Sciatic nerve (tissue), 2 donors: ENCODE results near the gene GINS3. TPM values are rescaled to one million over a fixed set of nuclear protein-coding genes. Genes with fewer than 3 reads are reported as not detected.

ENCODE experiments used
- ATAC-seq: fragments of 200-7000 bp; cut with Tn5 transposase; one replicate; pipeline ENCODE4 v1.9.1; 2020; ENCODE audit warnings: mild to moderate bottlenecking, moderate library complexity
- DNase-seq: peaks from one replicate; pipeline ENCODE4 v3.0.0-alpha.2; 2020; ENCODE audit warnings: low spot score
- intact Hi-C: fragments of 100-400 bp; cut with DNase I; formaldehyde crosslinking; loops from one replicate; pipeline ENCODE4 v1.14.2; 2022
- total RNA-seq: library from RNA; stranded (reverse); fragmentation: NEBNext Ultra II Directional; extraction: Animal tissue kit (Norgen Biotek cat#: 25700); gene quantifications from one replicate; pipeline ENCODE4 v1.2.1, GENCODE V29; 2021
- donor health status: DM: no; HTN: no; CAD: no.
- donor health status: DM: no; HTN: no; CAD: no.

Gene GINS3
- total RNA-seq: 3.1 TPM

GRCh38 chr16:58392215-58393137 is at the start of gene GINS3:
Gene GINS3 (plus strand): TSS chr16:58392471. CDS start chr16:58392602, 131 bp downstream.
- ATAC-seq: peak; percentile 97
- intact Hi-C loops: no loop called here
- peak; percentile 89 for DNase-seq

GRCh38 chr16:58343562-58343961 is 48.7 kb upstream of the GINS3 start:
- no peak for DNase-seq
- ATAC-seq: no peak
- intact Hi-C loops: no loop called here

GRCh38 chr16:58345574-58346354 is 46.5 kb upstream of the GINS3 start:
- ATAC-seq (no peak), DNase-seq (no peak)
- intact Hi-C loops: no loop called here

DNA sequence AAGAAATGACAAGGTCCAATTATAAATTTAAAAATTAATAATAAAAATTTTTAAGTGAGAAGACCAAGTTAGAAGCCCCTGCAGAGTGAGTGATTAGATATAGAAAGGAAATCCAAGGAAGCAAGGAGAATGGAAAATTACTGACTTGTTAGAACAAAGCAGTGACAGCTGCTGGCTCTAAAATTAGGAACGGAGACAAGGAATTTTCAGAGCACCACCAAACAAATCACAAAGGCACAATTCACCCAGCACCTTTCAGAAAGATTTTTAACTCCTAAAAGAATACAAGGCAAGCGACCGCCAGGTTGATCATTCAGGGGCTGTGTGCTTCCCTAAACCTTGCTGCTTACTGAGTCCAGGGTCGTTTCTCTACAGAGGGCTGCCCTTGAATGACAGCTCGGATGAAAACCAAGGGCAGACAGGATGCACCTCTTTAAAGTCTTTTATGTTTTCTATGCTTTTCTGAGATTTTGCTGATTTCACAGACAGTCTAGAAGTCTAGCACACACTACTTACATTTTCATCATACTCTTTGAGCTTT is 45.4 kb upstream of the GINS3 start:
- no peak for DNase-seq
- intact Hi-C loops: no loop called here
- no peak for ATAC-seq

DNA sequence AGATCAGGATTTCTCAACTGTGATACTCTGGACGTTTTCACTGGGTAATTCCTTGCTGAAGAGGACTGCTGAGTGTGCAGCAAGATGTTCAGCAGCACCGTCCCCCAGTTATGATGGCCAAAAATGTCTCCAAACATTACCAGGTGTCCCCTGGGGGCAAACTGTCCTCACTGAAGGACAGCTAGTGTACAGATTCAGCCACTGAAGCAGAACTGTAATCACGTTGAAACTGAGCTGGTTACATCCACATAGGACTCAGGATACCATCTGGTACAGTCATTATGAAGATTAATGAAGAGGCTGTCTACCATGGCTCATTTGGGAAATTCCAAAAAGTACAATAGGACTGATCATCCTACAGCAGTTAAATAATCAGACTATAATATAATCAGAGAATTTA is 43.3 kb upstream of the GINS3 start:
- ATAC-seq (no peak), DNase-seq (no peak)
- intact Hi-C loops: no loop called here

DNA sequence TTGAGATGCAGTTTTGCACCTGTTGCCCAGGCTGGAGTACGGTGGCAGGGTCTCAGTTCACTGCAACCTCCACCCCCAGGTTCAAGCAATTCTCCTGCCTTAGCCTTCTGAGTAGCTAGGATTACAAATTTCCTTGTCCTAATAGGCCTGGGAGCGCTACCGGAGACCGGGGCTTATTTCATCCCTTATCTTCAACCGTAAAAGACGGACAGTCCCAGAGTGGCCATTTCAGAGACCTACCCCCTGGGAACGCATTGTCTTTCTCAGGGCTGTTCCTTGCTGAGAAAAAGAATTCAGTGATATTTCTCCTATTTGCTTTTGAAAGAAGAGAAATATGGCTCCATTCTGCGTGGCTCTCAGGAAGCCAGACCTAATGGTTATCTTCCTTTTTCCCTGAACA is 39.6 kb upstream of the GINS3 start:
- DNase-seq (no peak), ATAC-seq (no peak)
- intact Hi-C loops: no loop called here

DNA sequence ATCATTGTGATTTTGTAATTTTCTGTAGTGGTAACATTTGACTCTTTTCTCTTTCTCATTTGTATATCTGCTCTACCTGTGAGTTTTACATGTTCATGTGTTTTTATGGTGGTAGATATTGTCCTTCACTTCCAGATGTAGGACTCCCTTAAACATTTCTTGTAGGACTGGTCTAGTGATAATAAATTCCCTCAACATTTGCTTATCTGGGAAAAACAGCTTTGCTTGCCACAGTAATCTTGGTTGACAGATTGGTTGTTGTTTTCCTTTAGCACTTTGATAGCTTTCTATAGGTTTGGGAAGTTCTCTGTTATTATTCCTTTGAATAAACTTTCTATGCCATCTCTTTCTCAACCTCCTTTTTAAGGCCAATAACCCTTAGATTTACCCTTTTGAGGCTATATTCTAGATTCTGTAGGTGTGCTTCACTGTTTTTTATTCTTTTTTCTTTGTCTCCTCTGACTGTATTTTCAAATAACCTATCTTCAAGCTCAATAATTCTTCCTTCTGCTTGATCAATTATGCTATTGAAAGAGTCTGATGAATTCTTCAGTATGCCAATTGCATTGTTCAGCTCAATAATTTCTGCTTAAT is 32.1 kb upstream of the GINS3 start:
- no peak for DNase-seq
- intact Hi-C loops: no loop called here
- ATAC-seq: no peak

GRCh38 chr16:58361726-58362125 is 30.5 kb upstream of the GINS3 start:
- ATAC-seq (no peak), DNase-seq (no peak)
- intact Hi-C loops: no loop called here

DNA sequence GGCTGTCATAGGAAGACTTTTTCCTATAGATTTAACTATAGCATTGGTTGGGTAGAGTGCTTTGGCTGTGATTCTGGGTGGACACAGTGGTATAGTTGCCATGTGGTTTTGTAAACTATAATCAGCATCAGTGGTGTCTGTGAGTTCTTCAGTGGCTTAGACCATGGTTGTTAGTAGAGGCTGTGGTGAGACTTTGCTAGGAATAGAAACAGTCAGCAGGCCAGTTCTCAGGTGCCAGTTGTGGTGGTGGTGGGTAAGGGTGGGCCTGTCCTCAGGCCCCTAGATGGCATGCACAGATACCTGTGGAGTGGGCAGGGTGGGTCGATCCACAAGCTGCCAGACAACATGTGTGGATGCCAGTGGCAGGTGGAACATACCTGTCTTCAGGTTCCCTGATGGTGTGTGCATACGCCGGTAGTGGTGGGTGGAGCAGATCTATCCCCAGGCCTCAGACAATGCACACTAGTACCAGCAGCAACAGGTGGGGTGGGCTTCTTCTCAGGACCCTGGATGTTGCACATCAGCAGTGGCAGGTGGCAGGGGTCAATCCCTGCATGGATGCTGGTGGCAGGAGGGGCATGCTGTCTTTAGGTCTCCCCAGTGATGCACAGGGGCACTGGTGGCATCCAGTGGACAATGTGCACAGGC is 28.4 kb upstream of the GINS3 start:
- no peak for DNase-seq
- intact Hi-C loops: no loop called here
- ATAC-seq: no peak

DNA sequence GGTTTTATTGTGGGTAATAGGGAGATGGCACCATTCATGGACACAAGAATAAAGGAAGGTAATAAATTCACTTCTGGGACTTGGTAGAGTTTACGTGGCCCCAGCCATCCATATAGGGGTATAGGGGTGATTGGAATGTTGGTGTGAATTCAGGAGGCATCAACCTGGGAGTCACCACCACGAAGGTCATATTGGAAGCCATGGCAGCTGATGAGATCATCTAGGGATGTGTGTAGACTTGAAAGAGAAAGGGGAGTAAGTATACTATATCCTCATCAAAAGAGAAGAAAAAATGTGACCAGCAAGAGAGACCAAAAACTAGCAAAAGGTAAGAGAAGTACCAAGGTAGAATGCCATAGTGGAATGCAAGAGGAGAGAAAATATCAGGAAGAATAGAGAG is 26.6 kb upstream of the GINS3 start:
- no peak for DNase-seq
- ATAC-seq: no peak
- intact Hi-C loops: no loop called here

DNA sequence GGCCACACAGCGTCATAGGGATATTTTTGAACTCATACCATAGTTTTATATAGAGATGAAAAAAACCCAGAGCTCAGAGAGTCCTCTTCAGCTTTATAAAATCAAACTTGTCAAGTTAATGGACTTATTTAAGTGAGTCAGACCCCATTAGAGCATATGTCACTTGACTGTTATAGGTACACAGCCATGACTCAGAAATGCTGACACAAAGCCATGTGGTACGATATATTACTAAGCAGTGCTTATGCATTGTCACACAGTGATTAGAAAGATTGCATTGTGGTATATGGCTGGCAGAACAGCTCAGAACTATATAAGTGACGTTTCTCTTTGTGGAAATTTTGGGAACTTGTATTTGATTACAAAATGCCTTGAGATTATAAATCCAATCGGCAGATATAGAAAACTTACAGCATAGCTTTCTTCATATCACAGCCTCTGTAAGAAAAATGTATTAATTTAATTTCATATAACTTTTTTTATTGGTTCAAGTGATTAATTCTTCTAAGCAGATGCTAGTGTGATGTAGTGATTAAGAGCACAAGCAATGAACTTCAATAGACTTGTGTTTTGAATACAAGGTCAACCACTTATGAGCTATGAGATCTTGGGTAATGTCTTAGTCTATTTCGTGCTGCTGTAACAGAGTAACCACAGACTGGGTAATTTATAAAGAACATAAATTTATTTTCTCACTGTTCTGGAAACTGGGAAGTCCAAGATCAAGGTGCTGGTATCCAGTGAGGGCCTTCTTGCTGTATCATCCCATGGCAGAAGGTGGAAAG is 25.8 kb upstream of the GINS3 start:
- no peak for ATAC-seq
- intact Hi-C loops: no loop called here
- DNase-seq: no peak

GRCh38 chr16:58367252-58367651 is 25.0 kb upstream of the GINS3 start:
- ATAC-seq: no peak
- DNase-seq: no peak
- intact Hi-C loops: no loop called here

- intact Hi-C loops: no loop called here
- no peak for ATAC-seq
Measured at GRCh38 chr16:58371841-58372240, 20.4 kb upstream of the GINS3 start.

DNA sequence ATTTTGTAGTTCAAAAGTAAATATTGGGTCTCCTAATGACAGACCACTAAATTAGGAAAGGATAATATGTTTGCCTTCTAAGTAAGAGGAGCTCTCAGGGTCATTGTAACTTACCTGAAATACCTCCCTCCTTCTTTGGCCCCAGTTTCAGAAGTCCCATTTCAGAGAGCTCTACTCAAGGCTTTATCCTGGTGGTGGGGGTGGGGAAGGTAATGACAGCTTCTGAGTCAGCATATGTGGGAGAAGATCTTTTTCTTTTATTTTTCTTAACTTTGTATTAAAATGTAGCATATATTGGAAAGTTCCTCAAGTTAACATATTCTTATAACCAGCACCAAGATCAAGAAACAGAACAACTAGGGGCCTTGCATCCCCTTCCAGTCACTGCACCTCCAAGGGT is 16.9 kb upstream of the GINS3 start:
- ATAC-seq: no peak
- intact Hi-C loops: no loop called here
- DNase-seq: no peak

More at GRCh38 chr16:58371841-58372240, 20.4 kb upstream of the GINS3 start:
- DNase-seq: no peak

DNA sequence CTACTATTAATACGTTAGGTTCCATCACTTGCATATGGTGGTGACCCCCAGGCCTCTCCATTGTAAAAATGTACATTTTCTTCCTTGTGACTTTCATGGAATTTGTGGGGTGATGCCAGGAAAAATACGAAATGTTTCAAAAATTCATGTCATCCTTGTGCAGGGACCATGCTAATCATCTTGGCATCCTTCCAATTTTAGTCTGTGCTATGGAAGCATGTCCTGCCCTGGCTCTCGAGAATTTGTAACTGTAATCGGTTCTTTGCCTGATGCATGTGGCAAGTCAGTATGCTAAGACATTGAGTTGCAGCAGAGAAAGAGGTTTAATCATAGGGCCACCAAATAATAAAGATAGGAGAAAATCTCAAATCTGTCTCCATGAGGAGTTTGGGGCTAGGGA is 14.3 kb upstream of the GINS3 start:
- ATAC-seq: no peak
- intact Hi-C loops: no loop called here
- no peak for DNase-seq

GRCh38 chr16:58378401-58378800 is 13.9 kb upstream of the GINS3 start:
- no peak for ATAC-seq
- intact Hi-C loops: no loop called here
- no peak for DNase-seq

- ATAC-seq: no peak
- intact Hi-C loops: no loop called here
Measured at GRCh38 chr16:58379736-58380135, 12.5 kb upstream of the GINS3 start.

GRCh38 chr16:58381661-58382060 is 10.6 kb upstream of the GINS3 start:
- no peak for ATAC-seq
- intact Hi-C loops: no loop called here
- DNase-seq: no peak

More at GRCh38 chr16:58379736-58380135, 12.5 kb upstream of the GINS3 start:
- no peak for DNase-seq
